HUDEP-2 (cell line): ENCODE measurements around the gene OSBPL7.
"Not testable (repeated sequence)": the region's sequence is repeated elsewhere in the genome, so short reads cannot be mapped to it uniquely, and the experiment has no call there.

Source experiments
- DNase-seq, 76 experiments: peaks; one replicate each; lab custom pipeline; 2025; ENCODE audit not compliant: unreplicated experiment in 76 of 76; lab: John Stamatoyannopoulos, UW

The OSBPL7 gene

GRCh38 chr17:47785538-47786123, 36.0 kb downstream of the OSBPL7 start:
- peak in 28 of 76 experiments; percentile 2 to 50 (median 20) for DNase-seq

DNA sequence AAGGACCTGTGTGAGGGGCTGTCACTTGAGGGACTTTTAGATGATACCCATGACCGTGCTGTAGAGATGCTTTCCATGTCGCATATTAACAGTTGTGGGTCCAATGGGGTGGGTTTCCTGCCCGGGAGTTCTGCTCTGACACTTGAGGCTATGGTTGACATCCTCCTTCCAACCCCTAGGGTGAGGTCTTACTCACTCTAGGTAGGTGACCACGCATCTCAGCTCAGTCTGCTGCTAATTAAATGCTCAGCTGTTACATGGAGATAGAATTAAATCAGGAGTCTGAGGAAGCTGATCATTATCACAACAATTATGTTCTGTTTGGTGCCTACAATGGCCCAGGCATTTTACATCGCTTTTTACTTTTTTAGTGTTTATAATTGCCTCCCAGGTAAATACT, 40.2 kb downstream of the OSBPL7 start:
- DNase-seq, result no peak

- no peak for DNase-seq
These were observed 43.4 kb downstream of the OSBPL7 start for GRCh38 chr17:47778184-47778635.

DNA sequence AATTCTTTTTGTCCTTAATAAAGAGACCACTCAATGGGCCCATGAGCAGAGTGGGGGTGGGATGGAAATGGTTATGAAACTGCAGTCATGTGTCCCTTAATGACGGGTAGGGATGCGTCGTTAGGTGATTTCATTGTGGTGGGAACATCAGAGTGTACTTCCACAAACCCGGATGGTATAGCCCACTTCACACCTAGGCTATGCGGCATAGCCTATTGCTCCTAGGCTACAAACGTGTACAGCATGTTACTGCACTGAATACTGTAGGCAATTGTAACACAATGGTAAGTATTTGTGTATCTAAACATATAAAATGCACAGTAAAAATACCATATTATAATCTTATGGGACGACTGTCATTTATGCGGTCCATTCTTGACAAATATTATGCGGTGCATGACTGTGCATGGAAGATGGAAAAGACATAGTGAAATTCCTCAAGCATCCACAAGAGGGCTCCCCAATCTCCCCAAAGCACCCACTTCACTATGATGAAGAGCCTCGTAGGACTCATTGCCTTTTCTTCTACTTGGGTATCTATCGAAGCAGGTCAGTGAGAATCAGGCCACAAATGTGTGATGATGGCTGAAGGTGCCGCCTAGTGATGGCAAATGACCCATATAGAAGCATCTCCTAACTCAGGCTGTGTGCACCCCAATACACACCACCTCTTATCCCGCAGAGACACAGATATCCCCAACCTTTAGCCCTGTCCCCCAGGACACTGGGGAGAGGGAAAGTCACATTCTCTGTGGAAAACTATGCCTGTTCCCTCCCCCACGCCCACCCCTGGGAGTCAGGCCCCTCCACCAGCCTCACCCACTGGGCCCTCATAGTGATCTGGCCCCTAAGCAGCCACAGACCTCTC, 45.0 kb downstream of the OSBPL7 start:
- peak in 21 of 76 experiments; percentile 3 to 48 (median 18) for DNase-seq

GRCh38 chr17:47774987-47775580, 46.5 kb downstream of the OSBPL7 start:
- DNase-seq, result no peak

- DNase-seq, result no peak
These were observed 47.3 kb downstream of the OSBPL7 start for GRCh38 chr17:47774331-47774730.

DNA sequence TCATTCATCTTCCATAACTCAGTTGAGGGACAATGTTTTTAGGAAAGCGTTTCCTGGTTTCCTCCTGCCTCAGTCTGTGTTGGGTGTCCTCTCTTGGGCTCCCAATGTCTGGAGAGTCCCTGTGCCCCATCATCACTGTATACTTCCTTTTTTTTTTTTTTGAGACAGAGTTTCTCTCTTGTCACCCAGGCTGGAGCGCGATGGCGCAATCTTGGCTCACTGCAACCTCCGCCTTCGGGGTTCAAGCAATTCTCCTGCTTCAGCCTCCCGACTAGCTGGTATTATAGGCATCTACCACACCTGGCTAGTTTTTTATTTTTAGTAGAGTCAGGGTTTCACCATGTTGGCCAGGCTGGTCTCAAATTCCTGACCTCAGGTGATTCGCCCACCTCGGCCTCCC, 47.9 kb downstream of the OSBPL7 start:
- not testable (repeated sequence) for DNase-seq

GRCh38 chr17:47763913-47764582, 57.5 kb downstream of the OSBPL7 start:
- no peak for DNase-seq

GRCh38 chr17:47762728-47763127, 58.9 kb downstream of the OSBPL7 start:
- no peak for DNase-seq

DNA sequence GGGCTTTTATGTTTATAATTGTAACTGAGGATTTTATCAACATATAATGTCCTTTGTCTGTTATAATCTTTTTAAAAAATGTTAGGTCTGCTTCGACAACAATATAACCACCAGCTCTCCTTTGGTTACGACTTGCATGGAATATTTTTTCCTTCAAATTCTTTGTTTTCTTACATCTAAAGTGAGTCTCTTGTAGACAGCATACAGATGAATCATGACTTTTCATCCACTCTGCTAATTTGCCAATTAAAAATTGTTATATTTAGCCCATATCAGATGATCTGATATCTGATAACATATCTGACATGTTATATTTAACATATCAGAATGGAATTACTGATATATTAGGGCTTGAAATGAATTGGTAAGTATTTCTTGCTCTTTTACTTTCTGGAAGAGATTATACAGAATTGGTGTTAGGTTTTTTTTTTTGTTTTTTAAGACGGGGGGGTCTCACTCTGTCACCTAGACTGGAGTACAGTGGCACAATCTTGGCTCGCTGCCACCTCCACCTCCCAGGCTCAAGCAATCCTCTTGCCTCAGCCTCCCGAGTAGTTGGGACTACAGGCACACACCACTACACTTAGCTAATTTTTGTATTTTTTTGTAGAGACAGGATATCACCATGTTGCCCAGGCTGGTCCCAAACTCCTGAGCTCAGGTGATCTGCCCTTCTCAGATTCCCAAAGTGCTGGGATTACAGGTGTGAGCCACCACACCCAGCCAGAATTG, 61.0 kb downstream of the OSBPL7 start:
- no peak for DNase-seq

DNA sequence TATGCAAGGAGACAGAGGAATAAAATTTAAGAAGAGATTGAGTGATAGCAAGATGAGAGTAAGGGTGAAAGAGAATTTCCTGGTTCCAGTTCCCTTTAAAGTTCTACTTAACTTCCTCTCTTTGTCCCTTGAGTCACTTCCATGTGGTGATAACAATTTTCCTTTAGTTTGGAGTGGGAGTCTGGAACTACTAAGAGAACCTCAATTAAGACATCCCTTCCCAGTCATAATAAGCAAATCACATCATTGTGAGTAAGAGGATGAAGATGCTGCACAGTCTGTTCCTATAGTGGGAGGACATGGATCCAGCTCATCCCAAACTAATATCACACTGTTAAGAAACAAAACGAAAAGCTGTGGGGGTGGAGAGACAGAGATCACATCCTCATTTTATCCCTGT, 64.2 kb downstream of the OSBPL7 start:
- DNase-seq, result no peak
